TTC549 (cell line): ENCODE results near the gene ZNF619.

Source experiments
- FAIRE-seq: peaks from 2 replicates; lab custom pipeline; 2012; peaks lifted over from hg19 to GRCh38; lab: Jason Lieb, UNC

Gene ZNF619

DNA sequence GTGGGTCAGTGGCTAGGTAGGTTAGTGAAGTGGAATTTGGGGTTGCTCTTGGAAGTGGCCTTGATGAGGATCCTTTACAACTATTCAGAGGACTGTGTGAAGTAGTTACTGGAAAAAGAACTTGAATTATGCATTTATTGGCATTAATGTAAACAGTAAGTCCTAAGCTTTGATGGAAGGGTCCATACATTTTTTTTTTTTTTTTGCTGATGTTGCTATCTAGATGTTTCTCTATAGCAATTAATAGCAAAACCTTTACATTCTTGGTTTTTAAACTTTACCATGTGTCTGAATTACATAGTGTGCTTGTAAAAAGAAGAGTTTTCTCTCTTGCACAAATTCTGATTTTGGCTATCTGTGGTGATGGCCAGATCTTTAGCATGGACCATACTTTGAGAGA lies 57.4 kb downstream of the ZNF619 start:
- no peak for FAIRE-seq
